HG03196 (cell line): ENCODE results near the gene MLLT6.

Experiments
- ATAC-seq: cut with Tn5 transposase; IDR thresholded peaks from one replicate; pipeline ENCODE4 v1.9.1; 2021; ENCODE audit not compliant: unreplicated experiment

Gene MLLT6

GRCh38 chr17:38741461-38741860 lies 36.4 kb downstream of the MLLT6 start:
- ATAC-seq = no peak

DNA sequence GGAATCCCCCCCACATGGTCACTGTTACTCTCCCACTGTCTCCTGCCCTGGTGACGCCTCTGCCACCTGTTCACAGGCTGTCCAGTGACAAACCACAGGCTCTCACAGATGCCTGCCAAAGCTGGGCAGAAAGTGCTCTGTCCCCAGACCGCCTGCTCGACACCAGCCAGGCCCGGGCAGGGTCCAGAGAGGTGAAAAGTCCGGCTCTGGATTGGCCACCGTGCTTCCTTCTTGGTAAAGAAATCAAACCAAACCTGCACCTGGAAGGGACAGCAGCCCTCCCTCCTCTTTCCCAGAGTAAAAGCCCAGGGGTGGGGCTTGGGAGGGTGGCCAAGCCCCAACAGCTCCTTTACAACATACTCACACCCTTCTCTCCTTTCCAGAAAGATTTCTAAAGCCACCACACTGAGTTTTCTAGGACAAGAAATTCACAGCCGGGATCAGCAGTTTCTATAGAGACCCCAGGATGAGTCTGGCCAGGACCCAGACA lies 36.9 kb downstream of the MLLT6 start:
- no peak for ATAC-seq

DNA sequence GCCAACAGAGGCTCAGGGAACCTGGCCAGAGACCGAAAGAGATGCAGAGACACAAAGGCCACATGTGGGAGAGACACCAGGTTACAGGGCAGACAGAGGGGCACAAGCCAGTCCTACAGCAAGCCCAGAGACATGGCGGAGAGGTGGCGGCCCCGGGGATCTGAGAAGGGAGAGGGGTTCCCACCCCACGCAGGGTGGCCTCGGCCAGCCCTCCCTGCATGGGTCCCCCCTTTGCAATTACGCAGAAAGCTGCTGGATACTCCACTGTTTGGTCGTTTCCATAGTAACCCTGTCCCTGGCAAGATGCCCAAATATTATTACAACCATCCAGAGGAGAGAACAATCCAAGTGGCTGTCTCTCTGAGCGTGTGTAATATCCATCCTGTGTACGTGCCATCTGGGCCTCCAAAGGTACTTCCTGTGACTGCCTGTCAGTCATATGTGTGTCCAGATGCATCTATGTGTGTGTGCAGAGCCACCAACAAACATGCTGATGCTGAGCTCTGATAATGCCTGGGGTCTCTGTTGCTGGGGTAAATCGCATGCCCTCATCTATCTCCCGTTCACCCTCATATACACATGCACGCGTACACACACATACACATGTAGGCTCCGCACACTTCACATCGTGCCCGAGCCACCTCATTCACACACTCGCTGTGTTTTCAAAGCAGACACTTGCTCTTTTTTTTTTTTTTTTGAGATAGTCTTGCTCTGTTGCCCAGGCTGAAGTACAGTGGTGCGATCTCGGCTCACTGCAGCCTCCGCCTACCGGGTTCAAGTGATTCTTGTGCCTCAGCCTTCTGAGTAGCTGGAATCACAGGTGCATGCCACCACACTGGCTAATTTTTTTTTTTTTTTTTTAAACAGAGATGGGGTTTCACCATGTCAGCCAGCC lies 37.6 kb downstream of the MLLT6 start:
- ATAC-seq = no peak

GRCh38 chr17:38743556-38744171 lies 38.6 kb downstream of the MLLT6 start:
- ATAC-seq = no peak

DNA sequence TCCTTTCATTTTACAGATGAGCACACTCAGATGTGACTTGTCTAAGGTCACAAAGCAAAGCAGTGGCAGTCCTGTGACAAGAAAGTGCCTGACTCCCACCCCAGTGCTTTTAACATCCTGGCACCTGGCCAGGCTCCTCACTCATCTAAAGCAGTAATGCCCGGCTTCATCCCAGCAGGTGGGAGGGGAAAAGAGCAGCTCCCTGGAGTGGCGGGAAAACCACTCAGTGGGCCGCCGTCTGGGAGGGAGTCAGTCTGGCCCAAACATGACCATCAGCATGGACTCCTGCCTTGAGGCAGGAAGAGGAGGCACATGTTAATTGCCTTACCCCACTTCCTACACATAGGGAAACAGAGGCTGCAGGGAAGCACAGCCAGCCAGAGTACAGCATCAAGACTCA lies 40.5 kb downstream of the MLLT6 start:
- no peak for ATAC-seq

DNA sequence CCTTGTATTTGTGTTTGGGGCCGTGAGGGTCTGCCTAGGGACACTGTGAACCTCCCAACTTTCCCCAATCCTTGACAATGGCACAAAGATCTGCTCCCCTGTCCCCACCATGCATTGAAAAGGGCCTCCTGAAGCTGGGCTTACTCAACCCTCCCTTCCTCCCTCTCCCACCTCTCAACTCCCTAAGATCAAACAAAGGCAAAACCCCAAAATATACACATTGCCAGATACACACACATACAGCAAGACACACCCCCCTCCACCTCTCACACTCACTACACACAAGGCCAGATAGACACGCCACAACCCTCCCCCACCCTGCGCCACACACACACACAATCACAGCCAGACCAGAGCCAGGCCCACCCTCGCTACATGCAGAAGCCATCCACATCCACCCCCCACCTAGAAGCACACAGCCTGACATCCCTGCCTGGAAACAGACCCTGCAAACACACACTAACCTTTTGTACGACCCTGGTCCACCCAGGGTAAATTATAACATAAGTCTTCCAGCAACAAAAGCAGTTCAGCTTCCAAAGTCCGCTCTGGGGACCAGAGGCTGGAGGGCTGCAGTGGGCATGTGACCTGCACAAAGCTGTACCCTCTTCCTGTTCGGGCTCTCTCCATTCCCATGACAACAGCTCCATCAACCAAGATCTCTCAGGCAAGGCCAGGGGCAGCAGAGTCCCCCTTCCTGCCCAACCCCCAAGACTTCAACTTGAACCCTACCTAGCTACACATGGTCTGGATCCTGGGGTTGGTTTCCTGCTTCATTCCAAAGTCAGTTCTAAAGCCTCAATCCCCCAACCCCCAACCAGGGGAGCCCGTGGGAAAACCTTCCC lies 41.2 kb downstream of the MLLT6 start:
- no peak for ATAC-seq

- ATAC-seq = no peak
These were observed 41.9 kb downstream of the MLLT6 start for GRCh38 chr17:38746849-38747462.

DNA sequence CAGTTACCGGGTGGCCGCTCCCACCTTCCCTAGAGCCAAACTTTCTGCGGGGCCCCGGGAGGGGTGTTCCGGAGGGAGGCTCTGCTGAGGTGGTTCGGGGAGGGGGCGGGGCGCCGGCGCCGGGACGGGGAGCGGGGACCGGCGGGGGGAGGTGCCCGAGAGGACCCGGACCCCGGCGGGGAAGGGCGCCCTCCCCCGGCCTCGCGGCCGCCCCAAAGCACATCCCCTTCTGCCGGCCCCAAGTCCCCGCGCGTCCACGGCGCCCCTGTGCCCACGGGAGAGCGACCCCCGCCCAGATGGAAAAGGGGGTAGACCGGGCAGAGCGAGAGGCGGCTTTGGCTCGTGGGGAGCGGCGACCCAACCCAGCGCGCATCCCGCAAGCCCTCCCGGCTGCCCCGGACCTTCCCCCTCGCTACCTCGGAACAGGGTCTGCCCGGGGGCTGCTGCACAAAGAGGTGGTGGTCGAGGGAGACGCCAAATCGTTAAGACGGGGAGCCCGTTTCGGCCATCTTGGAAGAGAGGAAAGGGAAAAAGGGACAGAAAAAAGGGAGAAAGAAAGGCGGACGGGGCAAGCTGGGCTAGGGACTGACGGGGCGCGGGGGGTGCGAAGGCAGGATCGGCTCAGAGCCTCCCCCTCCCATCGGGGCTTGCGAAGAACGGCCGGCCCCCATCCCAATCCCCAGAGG lies 42.5 kb downstream of the MLLT6 start:
- no peak for ATAC-seq

GRCh38 chr17:38748149-38748891 lies 43.2 kb downstream of the MLLT6 start, which contains the start of gene PCGF2:
PCGF2 (minus strand) TSS chr17:38748336; CDS start chr17:38740402, 7,934 bp downstream.
- no peak for ATAC-seq

GRCh38 chr17:38748892-38749222 lies 43.8 kb downstream of the MLLT6 start:
- no peak for ATAC-seq

- no peak for ATAC-seq
These were observed 44.4 kb downstream of the MLLT6 start for GRCh38 chr17:38749223-38750043.

- no peak for ATAC-seq
These were observed 44.9 kb downstream of the MLLT6 start for GRCh38 chr17:38750044-38750311.

- no peak for ATAC-seq
These were observed 45.4 kb downstream of the MLLT6 start for GRCh38 chr17:38750312-38751121.

- ATAC-seq = no peak
These were observed 46.2 kb downstream of the MLLT6 start for GRCh38 chr17:38751144-38751807.

DNA sequence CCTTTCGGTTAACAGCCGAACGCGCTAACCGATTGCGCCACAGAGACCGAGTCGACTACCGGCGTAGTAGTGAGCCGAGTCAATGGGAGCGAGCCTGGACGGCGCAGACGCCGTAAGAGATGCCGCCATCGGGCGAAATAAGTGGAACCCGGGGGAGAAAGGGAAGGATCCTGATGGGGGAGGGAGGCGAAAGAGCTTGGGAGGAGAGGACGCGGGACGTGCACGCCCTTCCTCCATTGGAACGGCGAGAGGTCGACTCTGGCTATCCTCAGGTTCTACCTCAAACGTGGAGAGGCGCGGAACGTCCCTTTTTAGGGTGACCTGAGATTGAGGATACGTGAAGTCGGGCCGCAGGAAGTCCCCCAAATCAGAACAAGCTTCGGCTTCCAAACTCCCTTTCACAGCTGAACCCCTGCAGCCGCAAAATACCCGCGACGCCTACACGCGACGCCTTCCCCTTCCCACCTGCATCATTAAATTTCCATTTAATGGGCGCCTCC lies 46.8 kb downstream of the MLLT6 start:
- peak; percentile 21 for ATAC-seq

GRCh38 chr17:38752308-38753070 lies 47.4 kb downstream of the MLLT6 start, which contains the start of gene PSMB3:
PSMB3 (plus strand) TSS chr17:38752741; CDS start chr17:38752827, 86 bp downstream.
- peak; percentile 69 for ATAC-seq

DNA sequence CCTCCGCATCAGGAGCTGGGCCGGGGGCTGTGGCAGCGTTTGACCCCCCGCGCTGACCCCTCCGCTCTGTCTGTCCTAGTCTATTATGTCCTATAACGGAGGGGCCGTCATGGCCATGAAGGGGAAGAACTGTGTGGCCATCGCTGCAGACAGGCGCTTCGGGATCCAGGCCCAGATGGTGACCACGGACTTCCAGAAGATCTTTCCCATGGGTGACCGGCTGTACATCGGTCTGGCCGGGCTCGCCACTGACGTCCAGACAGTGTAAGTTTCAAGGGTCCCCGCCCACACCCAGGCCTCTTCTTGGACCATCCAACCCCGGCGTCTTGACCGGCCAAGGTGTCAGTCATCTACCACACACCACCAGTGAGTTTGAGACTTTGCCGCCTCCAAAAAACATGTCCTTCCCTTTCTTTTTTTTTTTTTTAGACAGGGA lies 48.0 kb downstream of the MLLT6 start:
- no peak for ATAC-seq
